Fibroblast of lung (primary cell): ENCODE results near the gene AP5B1.

ENCODE experiments used
- CTCF ChIP-seq, 2 donors: IDR thresholded peaks in 1 of 2; conservative IDR thresholded peaks in 1 of 2; 1 replicate in 1 of 2; 2 replicates in 1 of 2; pipeline ENCODE4 v1.5.1; 2011 to 2012; ENCODE audit warnings: low read length in 2 of 2, control low read depth in 1 of 2, inconsistent platforms in 1 of 2, low read depth in 1 of 2, mild to moderate bottlenecking in 1 of 2
- EZH2 ChIP-seq: IDR thresholded peaks from 2 replicates; pipeline ENCODE4 v1.5.1; 2012; ENCODE audit warnings: low read length, control low read depth, mild to moderate bottlenecking; ENCODE audit errors: missing control alignments

- TF ChIP-seq CTCF (conservative IDR thresholded peaks at IDR 0.05 in 1 of 2, IDR thresholded peaks at IDR 0.05 in 1 of 2; ENCODE audit: low read depth in 1 of 2, low read length in 2 of 2): no peak
- TF ChIP-seq EZH2: no peak
Observed at GRCh38 chr11:65792456-65792855, 11.7 kb upstream of the AP5B1 start.
